Measurements from ENCODE around the gene SMIM44.

SMIM44 gene

GRCh38 chr19:3483226-3483628 is at the start of gene SMIM44:
Gene SMIM44, minus strand, starts transcription at chr19:3483441. Its CDS starts 38 bp downstream, at chr19:3483403.
- no peak within 1 kb of the TSS for H3K9ac ChIP-seq (ENCODE audit: low read length)

GRCh38 chr19:3533033-3533432 is 49.8 kb upstream of the SMIM44 start:
- H3K27me3 ChIP-seq (replicated peaks; ENCODE audit: insufficient read depth, low read length) = no peaks in the 10 kb centered on the region
- H3K27ac ChIP-seq (ENCODE audit: low read length) = no peak overlapping the region
- H3K4me1 ChIP-seq (ENCODE audit: low read length) = no peaks in the 10 kb centered on the region
- H3K4me3 ChIP-seq (ENCODE audit: low read length) = no peak overlapping the region
- no peak overlapping the region for H3K4me2 ChIP-seq (ENCODE audit: low read depth, low read length)
- H2AFZ ChIP-seq (ENCODE audit: low read length) = no peak overlapping the region
- no peaks in the 10 kb centered on the region for H3K36me3 ChIP-seq (replicated peaks; ENCODE audit: insufficient read depth, low read length)
- TF ChIP-seq, protein P1, sequence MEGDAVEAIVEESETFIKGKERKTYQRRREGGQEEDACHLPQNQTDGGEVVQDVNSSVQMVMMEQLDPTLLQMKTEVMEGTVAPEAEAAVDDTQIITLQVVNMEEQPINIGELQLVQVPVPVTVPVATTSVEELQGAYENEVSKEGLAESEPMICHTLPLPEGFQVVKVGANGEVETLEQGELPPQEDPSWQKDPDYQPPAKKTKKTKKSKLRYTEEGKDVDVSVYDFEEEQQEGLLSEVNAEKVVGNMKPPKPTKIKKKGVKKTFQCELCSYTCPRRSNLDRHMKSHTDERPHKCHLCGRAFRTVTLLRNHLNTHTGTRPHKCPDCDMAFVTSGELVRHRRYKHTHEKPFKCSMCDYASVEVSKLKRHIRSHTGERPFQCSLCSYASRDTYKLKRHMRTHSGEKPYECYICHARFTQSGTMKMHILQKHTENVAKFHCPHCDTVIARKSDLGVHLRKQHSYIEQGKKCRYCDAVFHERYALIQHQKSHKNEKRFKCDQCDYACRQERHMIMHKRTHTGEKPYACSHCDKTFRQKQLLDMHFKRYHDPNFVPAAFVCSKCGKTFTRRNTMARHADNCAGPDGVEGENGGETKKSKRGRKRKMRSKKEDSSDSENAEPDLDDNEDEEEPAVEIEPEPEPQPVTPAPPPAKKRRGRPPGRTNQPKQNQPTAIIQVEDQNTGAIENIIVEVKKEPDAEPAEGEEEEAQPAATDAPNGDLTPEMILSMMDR (IDR thresholded peaks at IDR 0.05; ENCODE audit: low read length) = no peak
- TF ChIP-seq EZH2 (optimal IDR thresholded peaks at IDR 0.05; ENCODE audit: low read depth, low read length) (no peak), EZH2phosphoT487 (IDR thresholded peaks at IDR 0.05; ENCODE audit: low read length) (no peak)
- no peak for DNase-seq
- H3K79me2 ChIP-seq (ENCODE audit: low read length) = no peaks in the 10 kb centered on the region
- no peak overlapping the region for H3K9ac ChIP-seq (ENCODE audit: low read length)
- H4K20me1 ChIP-seq (ENCODE audit: insufficient read depth, low read length) = no peaks in the 10 kb centered on the region
- H3K9me2 ChIP-seq (replicated peaks; ENCODE audit: insufficient read depth, low read length) = no peaks in the 10 kb centered on the region
- no peaks in the 10 kb centered on the region for H3F3A ChIP-seq (ENCODE audit: insufficient read depth, low read length)
- H3K9me3 ChIP-seq (replicated peaks; ENCODE audit: insufficient read depth, low read length) = no peaks in the 10 kb centered on the region

More at GRCh38 chr19:3483226-3483628, at the start of gene SMIM44:
- Histone ChIP-seq H3K9me2 (replicated peaks; ENCODE audit: insufficient read depth, low read length) (no peaks in the 10 kb centered on the region), H3K79me2 (ENCODE audit: low read length) (no peaks in the 10 kb centered on the region), H3K9me3 (replicated peaks; ENCODE audit: insufficient read depth, low read length) (no peaks in the 10 kb centered on the region), H3K4me3 (ENCODE audit: low read length) (no peak within 1 kb of the TSS), H3K36me3 (replicated peaks; ENCODE audit: insufficient read depth, low read length) (no peaks in the 10 kb centered on the region), H3F3A (ENCODE audit: insufficient read depth, low read length) (no peaks in the 10 kb centered on the region), H3K4me1 (ENCODE audit: low read length) (no peaks in the 10 kb centered on the region), H2AFZ (ENCODE audit: low read length) (no peak within 1 kb of the TSS), H3K4me2 (ENCODE audit: low read depth, low read length) (no peak within 1 kb of the TSS), H3K27me3 (replicated peaks; ENCODE audit: insufficient read depth, low read length) (peaks cover 67% of the 10 kb centered on the region), H3K27ac (ENCODE audit: low read length) (no peak within 1 kb of the TSS), H4K20me1 (ENCODE audit: insufficient read depth, low read length) (no peaks in the 10 kb centered on the region)
- TF ChIP-seq EZH2 (optimal IDR thresholded peaks at IDR 0.05; ENCODE audit: low read depth, low read length) = no peak
- TF ChIP-seq, protein P1 (IDR thresholded peaks at IDR 0.05; ENCODE audit: low read length) = no peak
- TF ChIP-seq EZH2phosphoT487 (IDR thresholded peaks at IDR 0.05; ENCODE audit: low read length) = no peak
- DNase-seq = no peak

DNA sequence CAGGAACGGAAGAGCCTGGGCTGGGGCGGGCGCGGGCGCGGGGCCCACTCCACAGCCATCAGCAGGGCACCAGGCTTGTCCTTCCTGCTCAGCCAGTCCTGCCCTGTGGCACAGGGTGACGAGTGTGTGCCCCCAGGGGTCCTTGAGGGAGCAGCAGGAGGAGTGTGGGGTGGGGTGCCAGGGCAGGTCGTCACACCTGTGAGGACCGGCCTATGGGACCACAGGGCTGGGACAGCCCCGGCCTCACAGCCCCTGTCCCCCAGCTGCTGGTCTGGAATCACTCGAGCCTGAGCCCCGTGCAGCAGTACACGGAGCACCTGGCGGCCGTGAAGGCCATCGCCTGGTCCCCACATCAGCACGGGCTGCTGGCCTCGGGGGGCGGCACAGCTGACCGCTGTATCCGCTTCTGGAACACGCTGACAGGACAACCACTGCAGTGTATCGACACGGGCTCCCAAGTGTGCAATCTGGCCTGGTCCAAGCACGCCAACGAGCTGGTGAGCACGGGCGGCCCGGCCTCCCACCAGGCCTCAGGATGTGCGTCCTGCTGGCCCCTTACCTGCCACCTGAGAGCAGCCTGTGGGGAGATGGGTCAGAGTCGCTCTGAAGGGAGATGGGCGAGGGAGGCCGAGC is 49.0 kb upstream of the SMIM44 start:
- DNase-seq = no peak
- TF ChIP-seq EZH2phosphoT487 (IDR thresholded peaks at IDR 0.05; ENCODE audit: low read length) (no peak), EZH2 (optimal IDR thresholded peaks at IDR 0.05; ENCODE audit: low read depth, low read length) (no peak)
- TF ChIP-seq, protein P1 (IDR thresholded peaks at IDR 0.05; ENCODE audit: low read length) = no peak
- Histone ChIP-seq H3K9me3 (replicated peaks; ENCODE audit: insufficient read depth, low read length) (no peaks in the 10 kb centered on the region), H3F3A (ENCODE audit: insufficient read depth, low read length) (no peaks in the 10 kb centered on the region), H4K20me1 (ENCODE audit: insufficient read depth, low read length) (no peaks in the 10 kb centered on the region), H3K27me3 (replicated peaks; ENCODE audit: insufficient read depth, low read length) (no peaks in the 10 kb centered on the region), H3K9me2 (replicated peaks; ENCODE audit: insufficient read depth, low read length) (no peaks in the 10 kb centered on the region), H3K4me1 (ENCODE audit: low read length) (no peaks in the 10 kb centered on the region), H3K9ac (ENCODE audit: low read length) (no peak overlapping the region), H2AFZ (ENCODE audit: low read length) (no peak overlapping the region), H3K4me3 (ENCODE audit: low read length) (no peak overlapping the region), H3K27ac (ENCODE audit: low read length) (no peak overlapping the region), H3K4me2 (ENCODE audit: low read depth, low read length) (no peak overlapping the region), H3K79me2 (ENCODE audit: low read length) (no peaks in the 10 kb centered on the region), H3K36me3 (replicated peaks; ENCODE audit: insufficient read depth, low read length) (no peaks in the 10 kb centered on the region)
